Measurements from ENCODE around the gene PRR3. TPM values are rescaled to one million over a fixed set of nuclear protein-coding genes. Genes with fewer than 3 reads are reported as not detected.

Gene PRR3
- total and polyA plus RNA-seq, 2 of the 13 experiments (the other 11 are each of a cell fraction or from before 2014, with no cell fraction given), result 14.6 to 21.2 TPM

DNA sequence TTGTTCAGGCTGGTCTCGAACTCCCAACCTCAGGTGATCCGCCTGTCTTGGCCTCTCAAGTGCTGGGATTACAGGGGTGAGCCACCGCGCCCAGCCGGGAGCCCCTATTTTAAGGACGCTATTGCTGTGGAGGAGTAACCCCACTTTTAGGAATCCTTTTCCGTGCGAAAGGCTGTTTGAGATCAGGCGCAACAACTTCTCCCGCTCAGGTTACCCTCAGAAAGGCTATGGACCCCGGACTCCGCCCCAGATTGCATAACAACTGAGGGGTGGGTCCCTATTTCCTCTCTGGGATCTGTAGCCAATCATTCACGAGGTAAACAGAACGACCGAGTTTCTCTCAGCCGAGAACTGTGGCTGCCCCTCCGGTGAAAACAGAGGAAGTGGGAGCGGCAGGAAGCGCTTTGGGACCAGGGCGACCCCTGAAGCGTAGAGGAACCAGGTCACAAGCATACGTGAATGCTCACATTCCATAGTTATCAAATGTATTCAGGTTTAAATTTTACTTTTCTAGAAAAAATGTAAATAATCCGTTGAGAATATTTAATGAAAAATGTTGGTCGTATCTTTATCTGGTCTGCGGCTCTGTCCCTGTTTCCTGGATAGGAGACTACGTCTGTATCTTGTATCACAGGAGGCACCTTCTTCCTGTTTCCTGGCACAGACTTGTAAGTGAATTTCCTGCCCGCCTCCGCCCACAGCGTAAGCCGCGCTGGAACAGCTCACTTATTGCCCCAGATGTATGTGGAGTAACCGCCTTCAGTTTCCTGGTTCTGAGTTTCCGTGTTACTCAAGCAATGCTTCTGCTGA lies 40.9 kb upstream of the PRR3 start (continued):
- TF ChIP-seq ZHX2 (IDR thresholded peaks at IDR 0.05; ENCODE audit: low read depth) (peak; percentile 33; the same call in 1 of the 2 replicates), ZHX2 (CRISPR knock-in tag; IDR thresholded peaks at IDR 0.05; ENCODE audit: borderline replicate concordance) (no peak), NFAT5 (CRISPR knock-in tag; IDR thresholded peaks at IDR 0.05) (no peak), RBFOX2 (IDR thresholded peaks at IDR 0.05; ENCODE audit: low read depth, low read length) (peak; percentile 70), YEATS4 (CRISPR knock-in tag; IDR thresholded peaks at IDR 0.05; ENCODE audit: borderline replicate concordance) (peak; percentile 72), PAWR (CRISPR knock-in tag; IDR thresholded peaks at IDR 0.05; ENCODE audit: borderline replicate concordance) (no peak), CEBPG (CRISPR knock-in tag; IDR thresholded peaks at IDR 0.05) (peak; percentile 98), MED8 (CRISPR knock-in tag; IDR thresholded peaks at IDR 0.05; ENCODE audit: insufficient replicate concordance) (no peak), FOXJ3 (CRISPR knock-in tag; IDR thresholded peaks at IDR 0.05; ENCODE audit: borderline replicate concordance) (peak; percentile 87), JUNB (CRISPR knock-in tag; IDR thresholded peaks at IDR 0.05; ENCODE audit: borderline replicate concordance) (no peak)
- TF ChIP-seq, protein P1, sequence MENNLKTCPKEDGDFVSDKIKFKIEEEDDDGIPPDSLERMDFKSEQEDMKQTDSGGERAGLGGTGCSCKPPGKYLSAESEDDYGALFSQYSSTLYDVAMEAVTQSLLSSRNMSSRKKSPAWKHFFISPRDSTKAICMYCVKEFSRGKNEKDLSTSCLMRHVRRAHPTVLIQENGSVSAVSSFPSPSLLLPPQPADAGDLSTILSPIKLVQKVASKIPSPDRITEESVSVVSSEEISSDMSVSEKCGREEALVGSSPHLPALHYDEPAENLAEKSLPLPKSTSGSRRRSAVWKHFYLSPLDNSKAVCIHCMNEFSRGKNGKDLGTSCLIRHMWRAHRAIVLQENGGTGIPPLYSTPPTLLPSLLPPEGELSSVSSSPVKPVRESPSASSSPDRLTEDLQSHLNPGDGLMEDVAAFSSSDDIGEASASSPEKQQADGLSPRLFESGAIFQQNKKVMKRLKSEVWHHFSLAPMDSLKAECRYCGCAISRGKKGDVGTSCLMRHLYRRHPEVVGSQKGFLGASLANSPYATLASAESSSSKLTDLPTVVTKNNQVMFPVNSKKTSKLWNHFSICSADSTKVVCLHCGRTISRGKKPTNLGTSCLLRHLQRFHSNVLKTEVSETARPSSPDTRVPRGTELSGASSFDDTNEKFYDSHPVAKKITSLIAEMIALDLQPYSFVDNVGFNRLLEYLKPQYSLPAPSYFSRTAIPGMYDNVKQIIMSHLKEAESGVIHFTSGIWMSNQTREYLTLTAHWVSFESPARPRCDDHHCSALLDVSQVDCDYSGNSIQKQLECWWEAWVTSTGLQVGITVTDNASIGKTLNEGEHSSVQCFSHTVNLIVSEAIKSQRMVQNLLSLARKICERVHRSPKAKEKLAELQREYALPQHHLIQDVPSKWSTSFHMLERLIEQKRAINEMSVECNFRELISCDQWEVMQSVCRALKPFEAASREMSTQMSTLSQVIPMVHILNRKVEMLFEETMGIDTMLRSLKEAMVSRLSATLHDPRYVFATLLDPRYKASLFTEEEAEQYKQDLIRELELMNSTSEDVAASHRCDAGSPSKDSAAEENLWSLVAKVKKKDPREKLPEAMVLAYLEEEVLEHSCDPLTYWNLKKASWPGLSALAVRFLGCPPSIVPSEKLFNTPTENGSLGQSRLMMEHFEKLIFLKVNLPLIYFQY (CRISPR knock-in tag; IDR thresholded peaks at IDR 0.05; ENCODE audit: borderline replicate concordance), result peak; percentile 29; the same call in 1 of the 2 replicates
- TF ChIP-seq, protein P2, sequence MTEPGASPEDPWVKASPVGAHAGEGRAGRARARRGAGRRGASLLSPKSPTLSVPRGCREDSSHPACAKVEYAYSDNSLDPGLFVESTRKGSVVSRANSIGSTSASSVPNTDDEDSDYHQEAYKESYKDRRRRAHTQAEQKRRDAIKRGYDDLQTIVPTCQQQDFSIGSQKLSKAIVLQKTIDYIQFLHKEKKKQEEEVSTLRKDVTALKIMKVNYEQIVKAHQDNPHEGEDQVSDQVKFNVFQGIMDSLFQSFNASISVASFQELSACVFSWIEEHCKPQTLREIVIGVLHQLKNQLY (CRISPR knock-in tag; IDR thresholded peaks at IDR 0.05), result no peak; the same call in 1 of the 2 replicates
